GM20431 (cell line): Measurements from ENCODE around the gene SOAT1.
"Not testable (repeated sequence)": the region's sequence is repeated elsewhere in the genome, so short reads cannot be mapped to it uniquely, and the experiment has no call there.

Experiments used
- in situ Hi-C: fragments of 300-500 bp; cut with MseI, MboI; formaldehyde crosslinking; loops from one replicate; pipeline ENCODE4 v1.15.0; 2020; ENCODE audit warnings: low sequenced_read_pairs; ENCODE audit not compliant: unreplicated experiment

The SOAT1 gene

GRCh38 chr1:179293340-179294327, at the start of gene SOAT1:
Gene SOAT1, plus strand, starts transcription at chr1:179293797. Its CDS starts 8,888 bp downstream, at chr1:179302685.
- in situ Hi-C loops = no loop called here

DNA sequence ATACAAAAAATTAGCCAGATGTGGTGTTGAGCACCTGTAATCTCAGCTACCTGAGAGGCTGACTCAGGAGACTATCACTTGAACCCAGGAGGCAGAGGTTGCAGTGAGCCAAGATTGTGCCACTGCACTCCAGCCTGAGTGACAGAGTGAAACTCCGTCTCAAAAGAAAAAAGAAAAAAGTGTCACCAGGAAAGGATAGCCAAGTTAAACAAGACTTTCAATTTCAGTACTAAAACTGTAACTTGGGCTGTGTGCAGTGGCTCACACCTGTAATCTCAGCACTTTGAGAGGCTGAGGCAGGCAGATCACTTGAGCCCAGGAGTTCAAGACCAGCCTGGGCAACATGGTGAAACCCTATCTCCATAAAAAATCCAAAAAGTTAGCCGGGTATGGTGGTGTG, 48.2 kb upstream of the SOAT1 start:
- in situ Hi-C loops = not testable (repeated sequence)

- in situ Hi-C loops = no loop called here
Observed at GRCh38 chr1:179247923-179248322, 45.7 kb upstream of the SOAT1 start.

DNA sequence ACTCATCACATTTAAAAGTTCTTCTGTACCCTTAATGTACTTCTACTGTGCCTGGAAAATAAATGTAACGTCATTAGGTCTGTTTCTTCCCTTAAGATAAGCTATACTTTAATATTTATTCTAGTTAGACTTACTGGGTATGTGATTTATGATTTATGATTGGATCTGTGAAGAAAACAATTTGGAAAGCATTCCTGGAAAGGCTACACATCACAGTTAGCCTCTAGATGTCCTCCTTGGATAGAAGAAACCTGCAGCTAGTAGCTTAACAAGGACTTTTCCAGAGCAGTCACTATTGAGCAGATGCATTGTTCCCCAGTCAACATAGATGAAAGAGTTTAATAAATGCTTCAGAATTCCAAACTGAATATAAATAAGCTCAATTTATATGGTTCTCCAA, 41.9 kb upstream of the SOAT1 start:
- in situ Hi-C loops = no loop called here

- in situ Hi-C loops = no loop called here
Observed at GRCh38 chr1:179252606-179253005, 41.0 kb upstream of the SOAT1 start.

GRCh38 chr1:179253286-179253972, 40.2 kb upstream of the SOAT1 start:
- in situ Hi-C loops = no loop called here

- in situ Hi-C loops = no loop called here
Observed at GRCh38 chr1:179262183-179262582, 31.4 kb upstream of the SOAT1 start.

GRCh38 chr1:179263121-179263520, 30.5 kb upstream of the SOAT1 start:
- in situ Hi-C loops = no loop called here

GRCh38 chr1:179264507-179264906, 29.1 kb upstream of the SOAT1 start:
- in situ Hi-C loops = no loop called here

DNA sequence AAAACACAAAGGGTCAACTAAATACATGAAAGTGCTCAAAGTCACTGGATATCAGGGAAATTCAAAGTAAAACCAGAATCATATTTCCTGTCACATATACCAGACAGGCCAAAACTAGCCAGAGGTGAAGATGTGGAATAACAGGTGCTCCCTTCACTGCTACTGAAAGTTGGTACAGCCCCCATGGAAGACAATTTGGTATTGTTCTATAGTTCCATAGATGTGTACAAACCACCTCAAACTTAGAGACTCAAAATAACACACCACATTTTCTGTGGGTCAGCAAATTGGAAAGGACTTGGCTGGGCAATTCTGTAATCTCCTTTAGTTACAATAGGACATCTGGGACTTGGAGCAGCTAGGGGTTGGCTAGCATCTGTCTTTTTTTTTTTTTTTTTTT, 24.5 kb upstream of the SOAT1 start:
- in situ Hi-C loops = no loop called here

GRCh38 chr1:179274424-179274823, 19.2 kb upstream of the SOAT1 start:
- in situ Hi-C loops = not testable (repeated sequence)

DNA sequence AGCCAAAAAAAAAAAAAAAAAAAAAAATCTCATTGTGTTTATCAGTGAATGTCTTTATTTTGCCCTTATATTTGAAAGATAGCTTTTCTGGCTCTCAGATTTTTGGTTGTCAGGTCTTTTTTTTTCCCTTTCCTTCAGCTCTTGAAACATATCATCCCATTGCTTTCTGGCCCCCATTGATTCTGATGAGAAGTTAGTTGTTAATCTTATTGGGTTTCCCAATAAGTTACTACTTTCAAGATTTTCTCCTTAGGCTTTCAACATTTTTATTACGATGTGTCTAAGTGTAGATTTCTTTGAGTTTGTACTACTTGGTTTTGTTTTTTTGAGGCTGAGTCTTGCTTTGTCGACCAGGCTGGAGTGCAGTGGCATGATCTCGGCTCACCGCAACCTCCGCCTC, 14.7 kb upstream of the SOAT1 start:
- in situ Hi-C loops = no loop called here

DNA sequence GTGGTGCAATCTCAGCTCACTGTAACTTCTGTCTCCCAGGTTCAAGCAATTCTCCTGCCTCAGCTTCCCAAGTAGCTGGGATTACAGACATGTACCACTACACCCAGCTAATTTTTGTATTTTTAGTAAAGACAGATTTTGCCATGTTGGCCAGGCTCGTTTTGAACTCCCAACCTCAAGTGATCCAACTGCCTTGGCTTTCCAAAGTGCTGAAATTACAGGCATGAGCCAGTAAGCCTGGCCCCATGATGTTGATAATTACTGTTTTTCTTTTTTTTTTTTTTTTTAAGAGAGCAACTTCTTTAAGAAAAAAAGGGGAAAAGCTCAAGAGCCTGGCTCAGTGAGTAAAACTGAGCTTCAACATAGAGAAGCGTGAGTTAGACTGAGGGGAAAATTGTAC, 9.6 kb upstream of the SOAT1 start:
- in situ Hi-C loops = no loop called here

DNA sequence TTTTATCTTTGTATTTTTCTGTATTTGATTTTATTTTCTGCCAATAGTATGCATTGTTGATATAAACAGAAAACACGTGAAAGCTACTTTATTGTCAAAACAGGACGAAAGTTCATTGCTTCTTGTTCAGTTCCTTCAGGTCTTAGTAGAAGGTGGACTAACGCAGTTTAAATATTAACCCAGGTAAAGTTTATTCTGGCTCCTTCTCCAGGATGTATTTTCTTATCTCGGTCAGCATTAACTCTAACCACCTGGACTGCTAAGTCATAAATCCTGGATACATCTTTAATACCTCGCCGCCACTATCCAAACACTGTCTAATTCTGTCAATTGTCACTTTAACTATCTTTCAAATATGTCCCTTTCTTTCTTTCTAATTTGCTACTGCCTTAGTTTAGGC, 5.7 kb upstream of the SOAT1 start:
- in situ Hi-C loops = no loop called here

DNA sequence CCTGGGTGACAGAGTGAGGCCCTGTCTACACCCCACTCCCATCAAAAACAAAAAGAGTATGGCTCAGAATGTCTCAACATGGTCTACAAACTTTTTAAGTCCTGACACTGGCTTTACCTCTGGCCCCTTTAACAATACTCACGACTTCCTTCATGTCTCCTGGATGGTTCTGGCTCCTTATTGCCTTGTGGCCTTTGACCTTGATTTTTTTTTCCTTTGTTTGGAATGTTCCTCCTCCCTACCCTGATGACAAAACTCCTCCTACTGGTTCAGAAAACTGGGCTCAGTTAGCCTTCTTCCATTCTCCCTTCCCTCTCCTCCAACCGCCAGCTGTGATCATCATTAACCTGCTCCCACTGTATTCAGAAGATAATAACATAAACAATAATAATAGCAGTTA, 4.6 kb upstream of the SOAT1 start:
- in situ Hi-C loops = no loop called here

DNA sequence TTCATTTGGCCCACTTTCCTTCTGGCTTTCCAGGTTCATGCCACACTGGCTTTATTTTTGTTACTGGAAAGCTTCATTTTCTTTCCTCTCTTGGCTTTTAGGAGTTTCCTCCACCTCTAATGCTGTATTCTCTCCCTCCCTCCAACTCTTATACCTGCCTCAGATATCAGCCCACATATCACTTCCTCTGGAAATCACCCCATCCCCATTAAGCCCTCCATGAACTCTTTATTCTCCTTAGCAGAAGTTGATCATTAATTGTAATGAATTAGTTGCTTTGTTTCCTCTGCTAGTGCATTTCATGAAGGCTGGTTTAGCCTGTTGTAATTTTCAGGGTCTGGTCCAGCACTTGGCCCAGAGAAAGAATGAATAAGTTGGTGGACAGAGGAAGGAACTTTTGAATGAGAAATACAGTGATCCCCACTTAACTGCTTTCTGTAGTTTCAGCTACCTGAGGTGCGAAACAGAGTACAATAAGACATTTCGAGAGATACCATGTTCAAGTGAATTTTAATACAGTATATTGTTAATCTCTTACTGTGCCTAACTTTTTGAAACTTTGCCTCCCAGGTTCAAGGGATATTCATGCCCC, 1.7 kb downstream of the SOAT1 start:
- in situ Hi-C loops = no loop called here

GRCh38 chr1:179296356-179297104, 2.9 kb downstream of the SOAT1 start:
- in situ Hi-C loops = no loop called here

DNA sequence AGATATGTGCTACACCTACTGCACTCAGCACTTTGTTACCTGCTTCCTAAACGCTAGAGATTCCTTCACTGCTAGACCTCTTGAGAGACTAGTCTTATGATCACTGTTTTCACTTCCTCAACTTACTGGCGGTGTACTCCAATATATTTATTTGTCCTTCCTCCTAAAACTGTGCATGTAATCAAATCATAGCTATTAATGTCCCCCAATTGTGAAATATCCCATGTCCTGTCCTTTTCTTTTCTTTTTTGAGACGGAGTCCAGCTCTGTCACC, 3.4 kb downstream of the SOAT1 start:
- in situ Hi-C loops = no loop called here

- in situ Hi-C loops = no loop called here
Observed at GRCh38 chr1:179298952-179299351, 5.4 kb downstream of the SOAT1 start.

DNA sequence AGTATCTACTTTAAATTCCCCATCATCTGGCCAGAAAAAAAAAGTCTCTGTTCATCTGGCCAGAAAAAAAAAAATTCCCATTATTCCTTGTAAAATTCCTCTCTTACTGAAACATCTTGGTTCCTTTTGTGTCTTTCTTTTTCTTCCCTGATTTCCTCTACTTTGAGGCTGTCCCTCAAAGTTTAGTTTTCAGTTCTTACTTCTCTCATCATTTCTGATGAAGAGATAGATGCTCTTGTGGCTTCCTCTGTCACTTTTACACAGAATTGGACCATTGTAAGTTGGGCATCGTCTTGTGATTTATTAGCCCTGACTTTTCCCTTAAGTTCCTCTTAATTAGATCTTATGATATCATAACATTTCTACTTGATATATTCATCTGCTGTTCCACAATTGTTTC, 6.5 kb downstream of the SOAT1 start:
- in situ Hi-C loops = no loop called here
